GM19468 (cell line): Measurements from ENCODE around the gene CHMP2A.
"Not testable (repeated sequence)": the region's sequence is repeated elsewhere in the genome, so short reads cannot be mapped to it uniquely, and the experiment has no call there.

Experiments
- ATAC-seq: cut with Tn5 transposase; IDR thresholded peaks from one replicate; pipeline ENCODE4 v1.9.1; 2021; ENCODE audit warnings: mild to moderate bottlenecking, moderate library complexity, moderate number of reproducible peaks; ENCODE audit not compliant: unreplicated experiment; ENCODE audit errors: extremely low read depth

The CHMP2A gene

DNA sequence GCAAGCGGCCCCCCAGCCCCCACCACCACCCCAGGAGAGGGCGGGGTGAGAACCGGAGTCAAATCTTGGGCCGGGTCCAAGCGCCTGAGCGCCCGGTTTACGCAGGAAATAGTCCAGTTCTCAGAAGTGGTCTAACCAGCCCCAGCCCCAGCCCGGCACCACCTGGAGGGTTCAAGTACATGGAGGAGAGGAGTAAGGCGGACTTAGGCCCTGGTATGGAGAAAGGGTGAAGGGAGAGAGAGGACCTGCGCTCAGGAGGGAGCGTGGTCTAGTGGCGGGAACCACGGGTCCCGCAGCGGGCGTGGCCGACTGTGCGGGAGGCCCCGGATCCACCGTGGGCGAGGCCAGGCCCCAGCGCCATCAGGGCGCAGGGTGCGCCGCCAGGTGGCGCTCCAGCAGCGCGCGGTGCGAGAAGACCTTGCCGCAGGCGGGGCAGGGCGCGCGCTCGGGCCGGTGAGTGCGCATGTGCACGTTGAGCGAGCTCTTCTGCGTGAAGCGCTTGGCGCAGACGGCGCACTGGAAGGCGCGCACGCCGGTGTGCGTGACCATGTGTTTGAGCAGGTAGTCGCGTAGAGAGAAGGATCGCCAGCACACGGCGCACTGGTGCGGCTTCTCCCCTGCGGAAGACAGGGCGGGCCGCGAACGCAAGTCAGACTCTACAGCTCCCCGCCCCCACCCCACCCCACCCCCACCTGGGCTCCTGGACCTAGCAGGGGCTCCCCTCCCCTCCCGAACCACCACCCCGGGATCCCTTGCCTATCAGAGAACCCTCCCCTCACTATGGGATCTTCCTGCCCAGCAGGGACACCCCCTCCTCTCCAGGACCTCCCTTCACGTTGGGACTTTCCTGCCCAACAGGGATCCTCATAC lies 41.0 kb downstream of the CHMP2A start:
- peak; percentile 77 for ATAC-seq

DNA sequence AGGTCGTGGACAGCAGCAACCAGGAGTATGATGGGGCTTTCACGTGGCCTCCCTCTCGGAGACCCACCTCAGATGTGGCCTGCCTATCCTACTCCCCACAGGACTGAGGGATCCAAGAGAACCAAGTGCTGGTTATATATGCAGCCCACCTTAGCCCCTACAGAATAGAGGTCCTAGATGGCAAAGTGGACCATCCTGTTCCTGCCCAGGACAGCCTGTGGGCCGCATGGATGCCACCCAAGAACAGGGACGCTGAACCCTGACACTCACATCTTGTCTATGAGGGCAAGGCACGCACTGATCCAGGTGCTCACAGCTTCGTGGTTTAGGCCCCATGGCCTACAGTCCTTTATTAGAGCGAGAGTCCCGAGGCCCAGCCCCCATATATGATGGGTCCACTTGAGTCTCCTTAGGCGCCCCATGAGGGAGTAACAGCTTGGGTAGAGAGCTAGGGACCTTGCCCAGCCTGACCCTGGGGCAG lies 41.7 kb downstream of the CHMP2A start:
- no peak for ATAC-seq

DNA sequence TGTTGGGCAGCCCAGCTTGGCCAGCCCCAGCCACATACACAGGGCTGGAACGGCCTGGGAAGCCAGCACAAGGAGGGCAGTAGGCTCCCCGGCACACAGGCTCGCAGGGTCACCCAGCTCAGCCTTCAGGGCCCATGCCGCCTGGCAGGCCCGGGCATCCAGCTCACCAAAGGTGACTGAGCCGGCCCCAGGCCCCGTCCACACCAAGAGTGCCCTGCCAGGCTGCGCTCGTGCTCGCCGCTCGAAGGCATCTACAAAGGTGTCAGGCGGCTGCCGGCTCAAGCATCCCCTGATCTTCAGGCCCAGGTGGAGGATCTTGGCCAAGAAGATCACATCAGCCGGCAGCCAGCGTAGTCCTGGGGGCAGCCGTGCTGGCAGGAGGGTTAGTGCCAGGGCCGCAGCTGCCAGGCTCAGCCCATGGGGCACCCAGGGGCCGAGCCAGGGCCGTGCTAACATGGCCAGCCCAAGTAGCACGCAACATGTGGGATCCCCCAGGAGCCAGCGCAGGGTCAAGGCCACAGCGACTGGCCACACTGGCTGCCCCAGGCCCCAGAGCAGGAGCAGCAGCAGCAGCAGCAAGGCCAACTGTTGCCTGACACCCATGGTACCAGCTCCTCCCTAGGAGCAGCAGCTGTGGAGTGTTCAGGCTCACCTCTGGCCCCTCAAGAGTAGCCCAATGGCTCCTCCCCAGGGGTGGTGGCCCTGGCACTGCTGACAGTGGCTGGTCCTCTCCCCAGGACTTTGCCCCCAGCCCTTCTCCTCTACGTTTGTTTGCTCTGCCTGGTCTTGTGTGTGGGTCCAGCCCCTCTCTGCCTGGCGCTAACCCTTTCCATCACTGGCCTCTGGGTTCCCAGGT lies 43.3 kb downstream of the CHMP2A start, which contains the start of gene SLC27A5:
SLC27A5 (minus strand) TSS at position 640 of the 856 bp plus-strand sequence; CDS start at position 603, 37 bp downstream.
- ATAC-seq: no peak

DNA sequence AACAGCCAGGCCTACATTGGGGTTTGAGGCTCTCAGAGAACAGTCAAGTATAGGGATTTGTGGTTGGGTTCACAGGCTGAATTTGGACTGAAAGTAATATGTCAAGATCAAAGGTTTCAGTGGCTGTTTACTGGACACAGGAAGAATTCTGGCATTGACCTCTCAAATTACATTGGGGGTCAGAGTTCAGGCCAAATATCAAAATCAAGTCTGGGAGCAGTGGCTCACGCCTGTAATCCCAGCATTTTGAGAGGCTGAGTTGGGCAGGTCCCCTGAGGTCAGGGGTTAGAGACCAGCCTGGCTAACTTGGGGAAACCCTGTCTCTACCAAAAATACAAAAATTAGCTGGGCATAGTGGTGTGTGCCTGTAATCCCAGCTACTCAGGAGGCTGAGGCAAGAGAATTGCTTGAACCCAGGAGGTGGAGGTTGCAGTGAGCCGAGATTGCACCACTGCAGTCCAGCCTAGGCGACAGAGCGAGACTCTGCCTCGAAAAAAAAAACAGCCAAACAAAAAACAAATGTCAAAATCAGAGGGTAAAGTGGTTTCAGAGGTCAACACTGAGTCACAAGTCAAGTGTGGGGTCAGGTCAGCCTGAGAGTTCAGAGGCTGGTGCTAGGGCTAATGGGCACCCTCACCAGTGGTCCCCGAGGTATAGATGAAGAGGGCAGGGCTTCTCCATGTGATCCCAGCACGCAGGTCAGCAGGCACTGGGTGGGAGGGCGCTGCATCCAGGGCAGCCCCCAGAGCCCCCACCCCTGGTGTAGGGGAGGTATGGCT lies 44.6 kb downstream of the CHMP2A start:
- ATAC-seq: no peak

DNA sequence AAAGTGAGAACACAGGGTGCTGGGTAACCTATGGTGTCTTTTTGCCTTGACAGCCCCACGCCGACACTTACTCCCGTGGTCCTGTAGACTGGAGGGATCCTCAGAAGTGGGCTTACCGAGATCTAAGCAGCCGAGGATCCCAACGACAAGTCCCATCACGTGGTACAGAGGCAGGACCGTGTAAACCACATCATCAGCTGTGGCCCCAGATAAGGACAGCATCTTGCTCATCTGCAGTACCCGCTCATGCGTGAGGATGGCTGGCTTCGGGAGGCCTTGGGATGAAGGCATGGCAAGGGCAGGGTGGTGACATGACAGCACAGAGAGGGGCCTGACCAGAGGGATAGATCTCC lies 45.2 kb downstream of the CHMP2A start:
- no peak for ATAC-seq

DNA sequence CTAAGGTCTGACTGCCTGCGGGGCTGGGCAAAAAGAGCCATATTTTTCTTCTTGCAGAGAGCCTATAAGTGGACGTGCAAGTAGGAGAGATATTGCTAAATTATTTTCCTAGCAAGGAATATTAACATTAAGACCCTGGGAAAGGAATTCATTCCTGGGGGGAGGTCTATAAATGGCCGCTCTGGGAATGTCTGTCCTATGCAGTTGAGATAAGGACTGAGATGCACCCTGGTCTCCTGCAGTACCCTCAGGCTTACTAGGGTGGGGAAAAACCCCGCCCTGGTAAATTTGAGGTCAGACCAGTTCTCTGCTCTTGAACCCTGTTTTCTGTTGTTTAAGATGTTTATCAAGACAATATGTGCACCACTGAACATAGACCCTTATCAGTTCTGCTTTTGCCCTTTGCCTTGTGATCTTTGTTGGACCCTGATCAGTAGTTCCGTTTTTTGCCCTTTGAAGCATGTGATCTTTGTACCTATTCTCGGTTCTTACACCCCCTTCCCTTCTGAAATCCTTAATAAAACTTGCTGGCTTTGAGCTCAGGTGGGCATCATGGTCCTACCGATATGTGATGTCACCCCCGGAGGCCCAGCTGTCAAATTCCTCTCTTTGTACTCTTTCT lies 47.2 kb downstream of the CHMP2A start:
- not testable (repeated sequence) for ATAC-seq
